SK-N-SH (cell line): Measurements from ENCODE around the gene MYLK. TPM values are rescaled to one million over a fixed set of nuclear protein-coding genes. Genes with fewer than 3 reads are reported as not detected.

ENCODE experiments used
- CTCF ChIA-PET: fragments of 300-600, 350-600 bp; formaldehyde crosslinking; extraction: SDS; loops from one replicate; lab custom pipeline; 2021; lab: Yijun Ruan, JAX
- POLR2A ChIA-PET: fragments of 350-600 bp; sonication (Branson Sonifier 250); formaldehyde crosslinking; extraction: SDS; loops from one replicate; lab custom pipeline; 2020; ENCODE audit warnings: antibody characterized with exemption, inconsistent platforms; lab: Yijun Ruan, JAX
- DNase-seq: peaks from one replicate; pipeline ENCODE4 v3.0.0; 2012
- H2AFZ ChIP-seq: fragments of 200-600 bp; sonication (generic); 2 replicates; pipeline ENCODE4 v1.8.1; 2016; ENCODE audit warnings: antibody characterized with exemption, mild to moderate bottlenecking, low read depth
- H3F3A ChIP-seq: fragments of 200-600 bp; sonication (generic); replicated peaks from 2 replicates; pipeline ENCODE3; 2016; ENCODE audit warnings: antibody characterized with exemption, mild to moderate bottlenecking; ENCODE audit not compliant: insufficient read depth
- H3K27ac ChIP-seq, 2 experiments: fragments of 200-500 bp in 1 of 2; fragments of 200-600 bp in 1 of 2; sonication (Bioruptor generic) in 1 of 2; sonication (generic), shearing (Covaris generic) in 1 of 2; 2 replicates each; pipeline versions ENCODE4 v1.5.1 to v1.6.1; 2014 to 2016; ENCODE audit warnings: low read depth in 2 of 2, inconsistent platforms in 1 of 2, low read length in 1 of 2, mild to moderate bottlenecking in 1 of 2, mixed read lengths in 1 of 2
- H3K27me3 ChIP-seq: fragments of 200-600 bp; sonication (generic), shearing (Covaris generic); 2 replicates; pipeline ENCODE4 v1.6.1; 2016; ENCODE audit warnings: mixed run types; ENCODE audit not compliant: insufficient read depth
- H3K36me3 ChIP-seq, 2 experiments: fragments of 200-500 bp in 1 of 2; fragments of 200-600 bp in 1 of 2; sonication (Bioruptor generic) in 1 of 2; sonication (generic) in 1 of 2; replicated peaks in 1 of 2; 2 replicates each; pipeline versions ENCODE3 to v1.5.1; 2014 to 2016; ENCODE audit warnings: low read length in 1 of 2, mild to moderate bottlenecking in 1 of 2; ENCODE audit not compliant: insufficient read depth in 2 of 2, control insufficient read depth in 1 of 2
- H3K4me1 ChIP-seq, 2 experiments: fragments of 200-500 bp in 1 of 2; fragments of 200-600 bp in 1 of 2; sonication (Bioruptor generic) in 1 of 2; sonication (generic), shearing (Covaris generic) in 1 of 2; 2 replicates each; pipeline versions ENCODE4 v1.5.1 to v1.6.1; 2014 to 2016; ENCODE audit warnings: low read depth in 1 of 2, low read length in 1 of 2, mixed run types in 1 of 2; ENCODE audit not compliant: insufficient read depth in 2 of 2, control insufficient read depth in 1 of 2
- H3K4me2 ChIP-seq: fragments of 200-600 bp; sonication (generic), shearing (Covaris generic); 2 replicates; pipeline ENCODE4 v1.6.1; 2017; ENCODE audit warnings: mixed run types
- H3K4me3 ChIP-seq, 2 experiments: fragments of 200-500 bp in 1 of 2; fragments of 200-600 bp in 1 of 2; sonication (Bioruptor generic) in 1 of 2; sonication (generic), shearing (Covaris generic) in 1 of 2; 2 replicates each; pipeline versions ENCODE4 v1.5.1 to v1.8.1; 2014 to 2016; ENCODE audit warnings: low read depth in 2 of 2, inconsistent platforms in 1 of 2, low read length in 1 of 2, mild to moderate bottlenecking in 1 of 2, mixed read lengths in 1 of 2, moderate library complexity in 1 of 2
- H3K79me2 ChIP-seq: fragments of 200-600 bp; sonication (generic); 2 replicates; pipeline ENCODE4 v1.8.1; 2017; ENCODE audit warnings: mild to moderate bottlenecking; ENCODE audit not compliant: insufficient read depth
- H3K9ac ChIP-seq: fragments of 200-600 bp; sonication (generic); 2 replicates; pipeline ENCODE4 v1.6.1; 2017; ENCODE audit warnings: mixed run types
- H3K9me2 ChIP-seq: fragments of 200-600 bp; sonication (generic); 2 replicates; pipeline ENCODE4 v1.6.1; 2017; ENCODE audit warnings: mixed run types
- H3K9me3 ChIP-seq: fragments of 200-600 bp; sonication (generic); 2 replicates; pipeline ENCODE4 v1.6.1; 2017; ENCODE audit warnings: mixed run types, mild to moderate bottlenecking, moderate library complexity
- H4K20me1 ChIP-seq: fragments of 200-600 bp; sonication (generic); 2 replicates; pipeline ENCODE4 v1.6.1; 2017; ENCODE audit warnings: mild to moderate bottlenecking, mixed run types; ENCODE audit not compliant: insufficient read depth
- EP300 ChIP-seq, 2 experiments: IDR thresholded peaks; 2 replicates each; pipeline versions ENCODE4 v1.4.0 to v1.6.1; 2012; ENCODE audit warnings: borderline replicate concordance in 1 of 2, low read depth in 1 of 2, low read length in 1 of 2
- EZH2phosphoT487 ChIP-seq: fragments of 200-600 bp; sonication (generic); IDR thresholded peaks from 2 replicates; pipeline ENCODE4 v1.6.1; 2017; ENCODE audit warnings: low read depth, mixed run types, mild to moderate bottlenecking, antibody characterized with exemption, moderate library complexity, borderline replicate concordance
- FOSL2 ChIP-seq: IDR thresholded peaks from 2 replicates; pipeline ENCODE4 v1.4.0; 2012; ENCODE audit warnings: low read depth, mild to moderate bottlenecking, moderate library complexity, borderline replicate concordance
- FOXM1 ChIP-seq: IDR thresholded peaks from 2 replicates; pipeline ENCODE4 v1.4.0; 2012; ENCODE audit warnings: low read depth, mild to moderate bottlenecking
- GATA2 ChIP-seq: sonication (generic); formaldehyde crosslinking; IDR thresholded peaks from 2 replicates; pipeline ENCODE4 v1.5.0; 2020; ENCODE audit warnings: mild to moderate bottlenecking, missing genetic modification reagents
- JUND ChIP-seq: IDR thresholded peaks from 2 replicates; pipeline ENCODE4 v1.4.0; 2012
- MEF2A ChIP-seq: IDR thresholded peaks from 2 replicates; pipeline ENCODE4 v1.4.0; 2012; ENCODE audit warnings: low read depth, borderline replicate concordance
- NFIC ChIP-seq: IDR thresholded peaks from 2 replicates; pipeline ENCODE4 v1.4.0; 2012; ENCODE audit warnings: borderline replicate concordance
- RAD21 ChIP-seq: IDR thresholded peaks from 2 replicates; pipeline ENCODE4 v1.6.1; 2012; ENCODE audit warnings: mild to moderate bottlenecking, low read length
- RFX5 ChIP-seq: IDR thresholded peaks from 2 replicates; pipeline ENCODE4 v1.6.1; 2012; ENCODE audit warnings: mild to moderate bottlenecking, improper control_type of control experiment, low read length
- SIN3A ChIP-seq: IDR thresholded peaks from 2 replicates; pipeline ENCODE4 v1.6.1; 2012; ENCODE audit warnings: low read depth, mild to moderate bottlenecking, low read length, moderate library complexity, borderline replicate concordance
- SMC3 ChIP-seq: IDR thresholded peaks from 2 replicates; pipeline ENCODE4 v1.6.1; 2012; ENCODE audit warnings: low read depth, low read length, improper control_type of control experiment
- TCF12 ChIP-seq: IDR thresholded peaks from 2 replicates; pipeline ENCODE4 v1.4.0; 2012
- WGBS: methylation state at CpG from one replicate; pipeline ENCODE4 v1.1.6; 2017; ENCODE audit warnings: low lambda C conversion rate; 5-methylcytosine and 5-hydroxymethylcytosine counted together
- polyA plus RNA-seq, 3 experiments: library from polyadenylated mRNA; depleted of rRNA; stranded (reverse); fragments of >200 nt; gene quantifications; 2 replicates each; pipeline ENCODE4 v1.2.3, GENCODE V29; 2012
- TF ChIP-seq, protein P1 (sequence below): IDR thresholded peaks from 2 replicates; pipeline ENCODE4; 2012
- TF ChIP-seq, protein P2 (sequence below): fragments of 150-350 bp; IDR thresholded peaks from 2 replicates; pipeline ENCODE4 v1.6.1; 2017; ENCODE audit warnings: antibody characterized with exemption, low read length, low read depth, borderline replicate concordance
- TF ChIP-seq, protein P3 (sequence below): fragments of 150-350 bp; IDR thresholded peaks from 2 replicates; pipeline ENCODE4 v1.6.1; 2016; ENCODE audit warnings: mild to moderate bottlenecking, low read depth, low read length
- TF ChIP-seq, protein P4 (sequence below): IDR thresholded peaks from 2 replicates; pipeline ENCODE4 v1.4.0; 2012; ENCODE audit warnings: low read depth, borderline replicate concordance

The MYLK gene
- polyA plus RNA-seq, 1 of the 3 experiments (the other 2 are of a cell fraction): 272 TPM

DNA sequence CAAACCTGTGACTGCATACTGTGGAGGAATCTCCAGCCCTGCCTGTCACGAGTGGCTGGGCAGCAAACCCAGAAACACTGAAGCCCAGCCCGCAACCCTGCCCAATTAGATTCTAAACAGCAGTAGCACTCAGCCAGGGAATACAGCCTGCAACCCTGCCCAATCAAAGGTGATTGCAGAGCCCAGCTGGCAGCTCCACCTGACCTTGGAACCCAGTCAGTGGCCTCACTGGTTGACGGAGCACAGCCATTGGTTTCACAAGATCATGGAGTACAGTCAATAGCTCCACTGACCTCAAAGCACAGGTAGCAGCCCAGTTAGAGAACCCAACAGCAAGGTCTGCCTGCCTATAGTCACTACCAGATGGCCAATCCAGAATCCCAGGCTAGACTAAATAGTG is 35.2 kb upstream of the MYLK start:
- no peaks in the 10 kb centered on the region for H3K4me1 ChIP-seq
- no peak overlapping the region for H2AFZ ChIP-seq
- H3F3A ChIP-seq: peaks cover 4% of the 10 kb centered on the region
- no peak overlapping the region for H3K27ac ChIP-seq
- WGBS: 100% methylated on average over 1 of the region's 3 CpGs
- DNase-seq: no peak
- CTCF ChIA-PET: interaction anchor here (1.0 to 1.7 kb wide), 3 partner anchors 12 to 191 kb away, joined by 3 to 4 read pairs (median 4); no protein-coding TSS in a partner anchor
- H3K27me3 ChIP-seq: no peaks in the 10 kb centered on the region
- peaks cover 21% of the 10 kb centered on the region; the same call in 1 of the 2 replicates for H3K79me2 ChIP-seq
- TF ChIP-seq, protein P1, sequence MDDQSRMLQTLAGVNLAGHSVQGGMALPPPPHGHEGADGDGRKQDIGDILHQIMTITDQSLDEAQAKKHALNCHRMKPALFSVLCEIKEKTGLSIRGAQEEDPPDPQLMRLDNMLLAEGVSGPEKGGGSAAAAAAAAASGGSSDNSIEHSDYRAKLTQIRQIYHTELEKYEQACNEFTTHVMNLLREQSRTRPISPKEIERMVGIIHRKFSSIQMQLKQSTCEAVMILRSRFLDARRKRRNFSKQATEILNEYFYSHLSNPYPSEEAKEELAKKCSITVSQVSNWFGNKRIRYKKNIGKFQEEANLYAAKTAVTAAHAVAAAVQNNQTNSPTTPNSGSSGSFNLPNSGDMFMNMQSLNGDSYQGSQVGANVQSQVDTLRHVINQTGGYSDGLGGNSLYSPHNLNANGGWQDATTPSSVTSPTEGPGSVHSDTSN: no peak
- TF ChIP-seq EZH2phosphoT487 (no peak), SMC3 (no peak), JUND (no peak), FOXM1 (no peak), NFIC (no peak), MEF2A (no peak), GATA2 (no peak), SIN3A (no peak), RFX5 (no peak), FOSL2 (no peak), TCF12 (no peak), EP300 (IDR thresholded peaks at IDR 0.05; ENCODE audit: borderline replicate concordance in 1 of 2, low read depth in 1 of 2, low read length in 1 of 2) (no peak), RAD21 (no peak)
- TF ChIP-seq, protein P2, sequence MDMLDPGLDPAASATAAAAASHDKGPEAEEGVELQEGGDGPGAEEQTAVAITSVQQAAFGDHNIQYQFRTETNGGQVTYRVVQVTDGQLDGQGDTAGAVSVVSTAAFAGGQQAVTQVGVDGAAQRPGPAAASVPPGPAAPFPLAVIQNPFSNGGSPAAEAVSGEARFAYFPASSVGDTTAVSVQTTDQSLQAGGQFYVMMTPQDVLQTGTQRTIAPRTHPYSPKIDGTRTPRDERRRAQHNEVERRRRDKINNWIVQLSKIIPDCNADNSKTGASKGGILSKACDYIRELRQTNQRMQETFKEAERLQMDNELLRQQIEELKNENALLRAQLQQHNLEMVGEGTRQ: no peak
- TF ChIP-seq, protein P3, sequence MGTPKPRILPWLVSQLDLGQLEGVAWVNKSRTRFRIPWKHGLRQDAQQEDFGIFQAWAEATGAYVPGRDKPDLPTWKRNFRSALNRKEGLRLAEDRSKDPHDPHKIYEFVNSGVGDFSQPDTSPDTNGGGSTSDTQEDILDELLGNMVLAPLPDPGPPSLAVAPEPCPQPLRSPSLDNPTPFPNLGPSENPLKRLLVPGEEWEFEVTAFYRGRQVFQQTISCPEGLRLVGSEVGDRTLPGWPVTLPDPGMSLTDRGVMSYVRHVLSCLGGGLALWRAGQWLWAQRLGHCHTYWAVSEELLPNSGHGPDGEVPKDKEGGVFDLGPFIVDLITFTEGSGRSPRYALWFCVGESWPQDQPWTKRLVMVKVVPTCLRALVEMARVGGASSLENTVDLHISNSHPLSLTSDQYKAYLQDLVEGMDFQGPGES: no peak
- TF ChIP-seq, protein P4, sequence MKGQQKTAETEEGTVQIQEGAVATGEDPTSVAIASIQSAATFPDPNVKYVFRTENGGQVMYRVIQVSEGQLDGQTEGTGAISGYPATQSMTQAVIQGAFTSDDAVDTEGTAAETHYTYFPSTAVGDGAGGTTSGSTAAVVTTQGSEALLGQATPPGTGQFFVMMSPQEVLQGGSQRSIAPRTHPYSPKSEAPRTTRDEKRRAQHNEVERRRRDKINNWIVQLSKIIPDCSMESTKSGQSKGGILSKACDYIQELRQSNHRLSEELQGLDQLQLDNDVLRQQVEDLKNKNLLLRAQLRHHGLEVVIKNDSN: no peak
- no peak overlapping the region for H3K4me2 ChIP-seq
- H3K4me3 ChIP-seq: no peak overlapping the region
- H3K9ac ChIP-seq: no peak overlapping the region
- H3K9me2 ChIP-seq: no peaks in the 10 kb centered on the region
- POLR2A ChIA-PET: no interaction called here
- H3K36me3 ChIP-seq: peaks cover 73 to 90% of the 10 kb centered on the region in 2 experiments
- peaks cover 30% of the 10 kb centered on the region; the same call in 1 of the 2 replicates for H3K9me3 ChIP-seq
- no peaks in the 10 kb centered on the region for H4K20me1 ChIP-seq
